OCI-LY3 (cell line): ENCODE measurements around the gene COL27A1.

ENCODE experiments used
- H2AFZ ChIP-seq: fragments of 200-600, 300-600 bp; shearing (Covaris generic); 2 replicates; pipeline ENCODE4 v1.6.0; 2014; ENCODE audit warnings: antibody characterized with exemption, low read depth, low read length
- H3K27ac ChIP-seq: fragments of 200-600, 300-600 bp; sonication (generic); 2 replicates; pipeline ENCODE4 v1.5.1; 2014; ENCODE audit warnings: mild to moderate bottlenecking, low read length, moderate library complexity, mixed read lengths
- H3K27me3 ChIP-seq: fragments of 200-600, 300-600 bp; sonication (generic); 2 replicates; pipeline ENCODE4 v1.6.1; 2014; ENCODE audit warnings: low read depth, low read length, mixed read lengths
- H3K36me3 ChIP-seq: fragments of 200-600, 300-600 bp; sonication (generic); replicated peaks from 2 replicates; pipeline ENCODE3; 2014; ENCODE audit warnings: low read depth, low read length, mixed read lengths
- H3K4me1 ChIP-seq: fragments of 300-600, 200-600 bp; sonication (generic); 2 replicates; pipeline ENCODE4 v1.6.1; 2014; ENCODE audit warnings: low read length, mixed read lengths
- H3K4me2 ChIP-seq: fragments of 200-600, 300-600 bp; sonication (generic); 2 replicates; pipeline ENCODE4 v1.6.1; 2014; ENCODE audit warnings: low read length, mixed read lengths
- H3K4me3 ChIP-seq: fragments of 300-600, 200-600 bp; sonication (generic); 2 replicates; pipeline ENCODE4 v1.5.1; 2014; ENCODE audit warnings: antibody characterized with exemption, mild to moderate bottlenecking, low read length, moderate library complexity
- H3K79me2 ChIP-seq: fragments of 300-600, 200-600 bp; shearing (Covaris generic); 2 replicates; pipeline ENCODE4 v1.6.1; 2014; ENCODE audit warnings: mild to moderate bottlenecking, low read length, mixed read lengths
- H3K9ac ChIP-seq: fragments of 300-600, 200-600 bp; shearing (Covaris generic); 2 replicates; pipeline ENCODE4 v1.6.0; 2014; ENCODE audit warnings: mild to moderate bottlenecking, low read length, moderate library complexity
- H3K9me3 ChIP-seq: fragments of 200-600, 300-600 bp; shearing (Covaris generic); 2 replicates; pipeline ENCODE4 v1.6.1; 2014; ENCODE audit warnings: low read length, mixed read lengths; ENCODE audit not compliant: insufficient read depth
- H4K20me1 ChIP-seq: fragments of 200-600, 300-600 bp; sonication (generic); 2 replicates; pipeline ENCODE4 v1.6.1; 2016; ENCODE audit warnings: low read length, mixed read lengths; ENCODE audit not compliant: insufficient read depth
- CTCF ChIP-seq: fragments of 200-600, 300-600 bp; sonication (generic); IDR thresholded peaks from 2 replicates; pipeline ENCODE4 v1.5.1; 2014; ENCODE audit warnings: antibody characterized with exemption, low read length, low read depth
- EZH2phosphoT487 ChIP-seq: fragments of 200-600 bp; shearing (Covaris generic); IDR thresholded peaks from 2 replicates; pipeline ENCODE4 v1.6.1; 2018; ENCODE audit warnings: antibody characterized with exemption, mixed run types, low read depth

Gene COL27A1

GRCh38 chr9:114198249-114199040 lies 43.1 kb downstream of the COL27A1 start:
- Histone ChIP-seq H3K27ac (no peak overlapping the region), H4K20me1 (no peaks in the 10 kb centered on the region), H3K9ac (no peak overlapping the region), H3K36me3 (no peaks in the 10 kb centered on the region), H3K9me3 (no peaks in the 10 kb centered on the region), H3K79me2 (no peaks in the 10 kb centered on the region), H2AFZ (no peak overlapping the region), H3K4me2 (no peak overlapping the region), H3K4me1 (no peaks in the 10 kb centered on the region), H3K4me3 (no peak overlapping the region), H3K27me3 (peaks cover 16% of the 10 kb centered on the region; the same call in 1 of the 2 replicates)
- TF ChIP-seq EZH2phosphoT487 = no peak
- no peak for TF ChIP-seq CTCF

GRCh38 chr9:114200721-114201300 lies 45.5 kb downstream of the COL27A1 start:
- H3K36me3 ChIP-seq = no peaks in the 10 kb centered on the region
- H3K27me3 ChIP-seq = 0 out of 2 replicates have a peak, but pooled peaks cover 7% of the 10 kb centered on the region
- TF ChIP-seq EZH2phosphoT487 = no peak
- no peak for TF ChIP-seq CTCF
- no peak overlapping the region for H2AFZ ChIP-seq
- no peak overlapping the region for H3K27ac ChIP-seq
- no peak overlapping the region for H3K4me2 ChIP-seq
- H3K4me3 ChIP-seq = no peak overlapping the region
- no peak overlapping the region for H3K9ac ChIP-seq
- H3K9me3 ChIP-seq = no peaks in the 10 kb centered on the region
- no peaks in the 10 kb centered on the region for H4K20me1 ChIP-seq
- H3K4me1 ChIP-seq = no peaks in the 10 kb centered on the region
- no peaks in the 10 kb centered on the region for H3K79me2 ChIP-seq

GRCh38 chr9:114202396-114202795 lies 47.1 kb downstream of the COL27A1 start:
- Histone ChIP-seq H3K27me3 (0 out of 2 replicates have a peak, but pooled peaks cover 7% of the 10 kb centered on the region), H3K4me1 (no peaks in the 10 kb centered on the region)

More at GRCh38 chr9:114202396-114202795, 47.1 kb downstream of the COL27A1 start:
- Histone ChIP-seq H2AFZ (no peak overlapping the region), H3K79me2 (no peaks in the 10 kb centered on the region), H3K4me2 (no peak overlapping the region), H3K27ac (no peak overlapping the region), H3K9me3 (no peaks in the 10 kb centered on the region), H3K4me3 (no peak overlapping the region), H4K20me1 (no peaks in the 10 kb centered on the region), H3K36me3 (no peaks in the 10 kb centered on the region), H3K9ac (no peak overlapping the region)
- no peak for TF ChIP-seq EZH2phosphoT487
- no peak for TF ChIP-seq CTCF
